ENCODE measurements around the gene OVOL3. TPM values are rescaled to one million over a fixed set of nuclear protein-coding genes. Genes with fewer than 3 reads are reported as not detected.
"Not testable (repeated sequence)": the region's sequence is repeated elsewhere in the genome, so short reads cannot be mapped to it uniquely, and the experiment has no call there.

OVOL3 gene
- total RNA-seq, 1 donor from 2014 or later, result not detected

GRCh38 chr19:36101550-36102327 lies 9.2 kb upstream of the OVOL3 start:
- no peak for DNase-seq

- DNase-seq, result no peak
Measured at GRCh38 chr19:36103040-36103626, 7.8 kb upstream of the OVOL3 start.

- no peak for DNase-seq
Measured at GRCh38 chr19:36103842-36104552, 6.9 kb upstream of the OVOL3 start.

- DNase-seq, result no peak
Measured at GRCh38 chr19:36106441-36106840, 4.5 kb upstream of the OVOL3 start.

GRCh38 chr19:36106991-36107390 lies 4.0 kb upstream of the OVOL3 start:
- no peak for DNase-seq

- DNase-seq, result no peak
Measured at GRCh38 chr19:36108684-36109083, 2.3 kb upstream of the OVOL3 start.

GRCh38 chr19:36111200-36111539 lies 227 bp downstream of the OVOL3 start:
- DNase-seq, result no peak

- DNase-seq, result no peak
Measured at GRCh38 chr19:36112678-36113077, 1.7 kb downstream of the OVOL3 start.

GRCh38 chr19:36113425-36113824 lies 2.5 kb downstream of the OVOL3 start:
- no peak for DNase-seq

GRCh38 chr19:36113894-36114720 lies 3.2 kb downstream of the OVOL3 start:
- peak; percentile 50 for DNase-seq

GRCh38 chr19:36114721-36115452 lies 3.9 kb downstream of the OVOL3 start, which contains the start of gene POLR2I:
Gene POLR2I, minus strand, starts transcription at chr19:36114875. Its CDS starts 19 bp downstream, at chr19:36114856.
- DNase-seq, result peak; percentile 100

- no peak for DNase-seq
Measured at GRCh38 chr19:36115453-36116343, 4.8 kb downstream of the OVOL3 start, which contains the start of gene TBCB. Gene TBCB, plus strand, starts transcription at chr19:36115468. Its CDS starts 93 bp downstream, at chr19:36115561.

- no peak for DNase-seq
Measured at GRCh38 chr19:36116344-36116637, 5.3 kb downstream of the OVOL3 start.

- no peak for DNase-seq
Measured at GRCh38 chr19:36120092-36120983, 9.4 kb downstream of the OVOL3 start.

GRCh38 chr19:36120984-36121358 lies 10.0 kb downstream of the OVOL3 start:
- DNase-seq, result no peak

GRCh38 chr19:36121486-36122124 lies 10.7 kb downstream of the OVOL3 start:
- DNase-seq, result no peak

- DNase-seq, result no peak
Measured at GRCh38 chr19:36125557-36125956, 14.6 kb downstream of the OVOL3 start.

- DNase-seq, result no peak
Measured at GRCh38 chr19:36128392-36128736, 17.4 kb downstream of the OVOL3 start.

- DNase-seq, result not testable (repeated sequence)
Measured at GRCh38 chr19:36131221-36131620, 20.3 kb downstream of the OVOL3 start.
